Endothelial cell of umbilical vein (primary cell): ENCODE data around the gene SCD.

Source experiments
- EZH2 ChIP-seq: IDR thresholded peaks from 2 replicates; pipeline ENCODE4 v1.6.1; 2012; ENCODE audit warnings: borderline replicate concordance, low read depth, mild to moderate bottlenecking, moderate library complexity, low read length, inconsistent platforms; ENCODE audit not compliant: severe bottlenecking
- MYC ChIP-seq: IDR thresholded peaks from one replicate; pipeline ENCODE4 v1.6.1; 2011; ENCODE audit warnings: mild to moderate bottlenecking, low read depth, low read length
- POLR2A ChIP-seq: IDR thresholded peaks from 2 replicates; pipeline ENCODE4 v1.6.1; 2012; ENCODE audit warnings: low read depth, mild to moderate bottlenecking, control low read depth, low read length
- POLR2AphosphoS5 ChIP-seq: IDR thresholded peaks from 2 replicates; pipeline ENCODE4 v1.6.1; 2012; ENCODE audit warnings: low read depth, mild to moderate bottlenecking, control low read depth, low read length, moderate library complexity; ENCODE audit not compliant: insufficient read depth
- TF ChIP-seq, protein P1 (sequence below), 2 donors: IDR thresholded peaks; 1 replicate in 1 of 2; 2 replicates in 1 of 2; pipeline ENCODE4 v1.5.1; 2011; ENCODE audit warnings: low read length in 2 of 2, mild to moderate bottlenecking in 2 of 2, moderate library complexity in 2 of 2, control low read depth in 1 of 2, inconsistent platforms in 1 of 2, low read depth in 1 of 2; ENCODE audit not compliant: insufficient read depth in 1 of 2; ENCODE audit errors: extremely low read depth in 1 of 2
- TF ChIP-seq, protein P2 (sequence below): IDR thresholded peaks from 2 replicates; pipeline ENCODE4 v1.6.1; 2011; ENCODE audit not compliant: insufficient read depth, insufficient read length

DNA sequence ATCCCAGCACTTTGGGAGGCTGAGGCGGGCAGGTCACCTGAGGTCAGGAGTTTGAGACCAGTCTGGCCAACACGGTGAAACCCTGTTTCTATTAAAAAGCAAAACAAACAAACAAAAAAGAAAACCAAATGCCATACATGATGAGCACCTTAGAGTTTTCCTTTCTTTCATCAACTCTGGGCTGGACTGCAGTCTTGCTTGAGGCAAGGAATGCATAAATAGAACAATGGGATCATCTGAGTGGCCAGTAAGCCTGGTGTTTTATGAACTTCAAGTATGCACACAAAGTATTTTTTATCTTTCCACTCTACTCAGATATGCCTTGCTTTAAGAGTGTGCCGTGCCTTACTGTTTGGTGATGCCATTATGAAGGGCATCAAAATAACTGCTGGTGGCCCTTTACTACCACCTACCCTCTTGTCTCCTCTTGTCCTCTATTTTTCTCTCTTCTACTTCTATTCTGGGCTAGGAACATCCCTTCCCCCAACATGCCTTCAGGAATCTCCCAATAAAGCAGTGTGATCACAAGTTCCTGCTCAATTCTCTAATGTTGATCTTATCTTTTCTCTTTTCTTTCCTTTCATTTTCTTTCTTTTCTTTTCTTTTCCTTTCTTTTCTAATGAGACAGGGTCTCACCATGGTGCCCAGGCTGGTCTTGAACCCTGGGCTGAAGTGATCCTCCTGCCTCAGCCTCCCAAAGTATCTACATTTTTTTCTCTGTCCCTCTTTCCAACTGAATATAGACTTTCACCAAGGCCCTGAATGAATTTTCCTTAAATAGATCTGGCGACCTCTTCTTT, 10.2 kb downstream of the SCD start:
- TF ChIP-seq EZH2 (no peak), POLR2A (no peak), MYC (no peak), POLR2AphosphoS5 (no peak)
- TF ChIP-seq, protein P1, sequence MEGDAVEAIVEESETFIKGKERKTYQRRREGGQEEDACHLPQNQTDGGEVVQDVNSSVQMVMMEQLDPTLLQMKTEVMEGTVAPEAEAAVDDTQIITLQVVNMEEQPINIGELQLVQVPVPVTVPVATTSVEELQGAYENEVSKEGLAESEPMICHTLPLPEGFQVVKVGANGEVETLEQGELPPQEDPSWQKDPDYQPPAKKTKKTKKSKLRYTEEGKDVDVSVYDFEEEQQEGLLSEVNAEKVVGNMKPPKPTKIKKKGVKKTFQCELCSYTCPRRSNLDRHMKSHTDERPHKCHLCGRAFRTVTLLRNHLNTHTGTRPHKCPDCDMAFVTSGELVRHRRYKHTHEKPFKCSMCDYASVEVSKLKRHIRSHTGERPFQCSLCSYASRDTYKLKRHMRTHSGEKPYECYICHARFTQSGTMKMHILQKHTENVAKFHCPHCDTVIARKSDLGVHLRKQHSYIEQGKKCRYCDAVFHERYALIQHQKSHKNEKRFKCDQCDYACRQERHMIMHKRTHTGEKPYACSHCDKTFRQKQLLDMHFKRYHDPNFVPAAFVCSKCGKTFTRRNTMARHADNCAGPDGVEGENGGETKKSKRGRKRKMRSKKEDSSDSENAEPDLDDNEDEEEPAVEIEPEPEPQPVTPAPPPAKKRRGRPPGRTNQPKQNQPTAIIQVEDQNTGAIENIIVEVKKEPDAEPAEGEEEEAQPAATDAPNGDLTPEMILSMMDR (IDR thresholded peaks at IDR 0.05; ENCODE audit: extremely low read depth in 1 of 2, insufficient read depth in 1 of 2, low read depth in 1 of 2, low read length in 2 of 2): no peak
- TF ChIP-seq, protein P2, sequence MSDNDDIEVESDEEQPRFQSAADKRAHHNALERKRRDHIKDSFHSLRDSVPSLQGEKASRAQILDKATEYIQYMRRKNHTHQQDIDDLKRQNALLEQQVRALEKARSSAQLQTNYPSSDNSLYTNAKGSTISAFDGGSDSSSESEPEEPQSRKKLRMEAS: no peak
